ENCODE data around the gene SLC15A5. TPM values are rescaled to one million over a fixed set of nuclear protein-coding genes. Genes with fewer than 3 reads are reported as not detected.

SLC15A5 gene
- total and polyA plus RNA-seq, 2 of the 8 experiments (the other 6 are each of a cell fraction or from before 2014, with no cell fraction given) = not detected

DNA sequence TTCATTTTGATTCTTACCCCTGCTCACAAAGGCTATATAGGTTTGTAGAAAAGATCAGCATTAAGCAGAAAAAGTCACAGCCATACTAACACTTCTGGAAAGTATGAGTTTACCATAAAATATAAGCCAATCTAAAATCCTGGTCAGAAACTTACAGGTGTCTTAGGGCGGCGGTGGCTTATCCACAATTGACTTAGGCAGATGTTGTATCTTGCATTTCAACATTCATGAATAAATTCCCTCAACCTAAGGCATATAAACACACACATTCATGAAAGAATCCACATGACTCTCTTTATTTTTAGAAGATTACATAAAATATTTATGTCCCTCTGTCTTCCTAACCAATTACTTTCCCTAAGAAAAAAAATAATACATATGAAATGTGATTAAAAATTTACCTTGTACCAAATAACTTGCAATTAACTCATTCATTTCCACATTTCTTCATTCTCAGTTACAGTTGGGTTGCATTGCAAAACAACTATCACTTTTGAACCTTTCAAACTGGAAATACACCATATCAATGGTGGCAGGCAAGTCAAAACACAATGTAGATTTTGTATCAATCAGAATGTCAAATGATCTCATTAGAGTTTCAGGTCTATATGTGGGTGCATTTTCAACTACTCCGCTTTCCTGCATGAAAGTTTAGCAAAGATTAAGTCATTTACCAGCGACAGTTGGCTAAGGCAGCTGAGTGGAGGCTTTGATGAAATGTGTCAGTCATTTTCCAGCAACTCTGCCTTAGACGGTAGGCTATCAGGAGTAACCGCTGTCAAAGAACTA, 124.4 kb downstream of the SLC15A5 start (continued):
- no peak for TF ChIP-seq SIN3A (conservative IDR thresholded peaks at IDR 0.05 in 1 of 2, IDR thresholded peaks at IDR 0.05 in 1 of 2; ENCODE audit: low read depth in 1 of 2, low read length in 2 of 2)
- TF ChIP-seq RBBP5 (IDR thresholded peaks at IDR 0.05; ENCODE audit: borderline replicate concordance, low read depth, low read length) = no peak
- TF ChIP-seq NANOG (IDR thresholded peaks at IDR 0.05; ENCODE audit: insufficient read depth, low read depth, low read length, poor library complexity, severe bottlenecking) = no peak

All from H1 (cell line).